GM23338 (cell line): ENCODE measurements around the gene ACSL3.

Experiments
- CREB1 ChIP-seq: fragments of 250-450 bp; sonication (Bioruptor Pico); IDR thresholded peaks from 2 replicates; pipeline ENCODE4 v1.5.0; 2020; ENCODE audit warnings: low read depth, mild to moderate bottlenecking, moderate library complexity
- CTCF ChIP-seq, 2 experiments: fragments of 200-600 bp in 1 of 2; sonication (generic) in 1 of 2; conservative IDR thresholded peaks; 2 replicates each; pipeline versions ENCODE4 v1.5.1 to v1.6.1; 2016 to 2017; ENCODE audit warnings: antibody characterized with exemption in 2 of 2, low read depth in 2 of 2, mild to moderate bottlenecking in 2 of 2, moderate library complexity in 1 of 2
- ETS1 ChIP-seq: IDR thresholded peaks from 2 replicates; pipeline ENCODE4 v1.6.1; 2016; ENCODE audit warnings: antibody characterized with exemption
- EZH2 ChIP-seq: fragments of 200-600 bp; sonication (generic); IDR thresholded peaks from one replicate; pipeline ENCODE4 v1.8.0; 2017; ENCODE audit warnings: antibody characterized with exemption, mild to moderate bottlenecking, low read depth; ENCODE audit not compliant: unreplicated experiment
- EZH2phosphoT487 ChIP-seq: fragments of 200-600 bp; sonication (generic); IDR thresholded peaks from one replicate; pipeline ENCODE4 v1.8.1; 2018; ENCODE audit warnings: antibody characterized with exemption; ENCODE audit not compliant: unreplicated experiment
- JUNB ChIP-seq: IDR thresholded peaks from one replicate; pipeline ENCODE4 v1.6.1; 2016; ENCODE audit warnings: antibody characterized with exemption; ENCODE audit not compliant: unreplicated experiment
- NANOG ChIP-seq: IDR thresholded peaks from 2 replicates; pipeline ENCODE4 v1.6.1; 2016; ENCODE audit warnings: antibody characterized with exemption, borderline replicate concordance
- POLR2AphosphoS5 ChIP-seq: IDR thresholded peaks from 2 replicates; pipeline ENCODE4 v1.6.1; 2016; ENCODE audit warnings: antibody characterized with exemption, low read depth
- REST ChIP-seq: IDR thresholded peaks from one replicate; pipeline ENCODE4 v1.6.1; 2018; ENCODE audit warnings: antibody characterized with exemption; ENCODE audit not compliant: unreplicated experiment

- TF ChIP-seq EZH2: no peak
- no peak for TF ChIP-seq POLR2AphosphoS5
- no peak for TF ChIP-seq CTCF (conservative IDR thresholded peaks at IDR 0.05; ENCODE audit: low read depth in 2 of 2)
- no peak for TF ChIP-seq EZH2phosphoT487
- TF ChIP-seq REST: no peak
- no peak for TF ChIP-seq CREB1 (CRISPR knock-in tag)
- no peak for TF ChIP-seq NANOG
- TF ChIP-seq JUNB: no peak
- TF ChIP-seq ETS1: no peak
Observed at GRCh38 chr2:222973237-222973636, 112.4 kb downstream of the ACSL3 start.
